Right lobe of liver (tissue), 6 donors: ENCODE measurements around the gene ARHGEF7. TPM values are rescaled to one million over a fixed set of nuclear protein-coding genes. Genes with fewer than 3 reads are reported as not detected.

Source experiments
- ATAC-seq, 4 donors: fragments of 200-7000 bp; cut with Tn5 transposase; one replicate each; pipeline ENCODE4 v1.9.1; 2020; ENCODE audit warnings: mild to moderate bottlenecking in 4 of 4, moderate library complexity in 4 of 4
- DNase-seq, 3 donors: peaks; one replicate each; pipeline ENCODE4 v3.0.0-alpha.2; 2020
- H3K27ac ChIP-seq, 3 donors: fragments of 200-600 bp; one replicate each; pipeline ENCODE4 v1.8.0; 2022
- H3K27me3 ChIP-seq, 2 donors: fragments of 200-600 bp; one replicate each; pipeline ENCODE4 v1.8.0; 2022
- H3K36me3 ChIP-seq, 4 donors: fragments of 200-600 bp; sonication (generic) in 1 of 4; one replicate each; pipeline versions ENCODE4 v1.5.1 to v1.8.0; 2017 to 2022; ENCODE audit warnings: control low read depth in 1 of 4
- H3K4me1 ChIP-seq, 4 donors: fragments of 200-600 bp; sonication (generic) in 1 of 4; one replicate each; pipeline versions ENCODE4 v1.5.1 to v1.8.0; 2017 to 2022; ENCODE audit warnings: control low read depth in 1 of 4
- H3K4me3 ChIP-seq, 3 donors: fragments of 200-600 bp; one replicate each; pipeline ENCODE4 v1.8.0; 2022
- H3K9me3 ChIP-seq, 4 donors: fragments of 200-600 bp; sonication (generic) in 1 of 4; one replicate each; pipeline versions ENCODE4 v1.5.1 to v1.8.0; 2017 to 2022; ENCODE audit warnings: control low read depth in 1 of 4
- CTCF ChIP-seq, 4 donors: fragments of 200-600 bp in 3 of 4; fragments of 450-650 bp in 1 of 4; IDR thresholded peaks; one replicate each; pipeline versions ENCODE4 v1.5.1 to v1.8.0; 2016 to 2022; ENCODE audit warnings: antibody characterized with exemption in 4 of 4, mild to moderate bottlenecking in 2 of 4
- POLR2A ChIP-seq: fragments of 450-650 bp; IDR thresholded peaks from one replicate; pipeline ENCODE4 v1.6.1; 2017; ENCODE audit warnings: antibody characterized with exemption, mild to moderate bottlenecking
- WGBS: methylation state at CpG from one replicate; pipeline ENCODE4 v1.1.6; 2018; ENCODE audit warnings: low coverage, low lambda C conversion rate; ENCODE audit not compliant: insufficient coverage; ENCODE audit errors: missing lambda C conversion rate; 5-methylcytosine and 5-hydroxymethylcytosine counted together
- intact Hi-C, 2 donors: fragments of 100-400 bp; cut with DNase I; formaldehyde crosslinking; loops; one replicate each; pipeline versions ENCODE4 v1.11.2 to v1.14.1; 2022
- total RNA-seq, 6 experiments: library from RNA; depleted of rRNA in 2 of 6; stranded (reverse); fragments of >200 nt in 2 of 6; fragmentation: NEBNext Ultra II Directional in 3 of 6; extraction: Animal tissue kit (Norgen Biotek cat#: 25700) in 3 of 6; gene quantifications; one replicate each; pipeline versions ENCODE4 v1.1.0 to v1.2.4, GENCODE V29; 2016 to 2023
- donor health status: DM: no; HTN: yes; CAD: no.
- donor health status: DM: no; HTN: no; CAD: no.
- donor health status: DM: no; HTN: no; CAD: no.
- donor health status: DM: no; HTN: yes; CAD: no.
- donor health status: DM: no; HTN: yes; CAD: no.

ARHGEF7 gene
- total RNA-seq, 6 experiments from 2014 or later = 22.0 to 40.1 (median 33.8) TPM

GRCh38 chr13:111131048-111131447 lies 15.9 kb downstream of the ARHGEF7 start:
- Histone ChIP-seq H3K4me1 (no peaks in the 10 kb centered on the region), H3K27ac (no peak overlapping the region), H3K36me3 (no peaks in the 10 kb centered on the region), H3K4me3 (no peak overlapping the region), H3K9me3 (peaks cover 0 to 2% (median 0%) of the 10 kb centered on the region in 4 donors), H3K27me3 (no peaks in the 10 kb centered on the region)
- WGBS = 91% methylated on average over 6 of the region's 10 CpGs
- DNase-seq (no peak), ATAC-seq (peak in 1 of 4 donors; percentile 18)
- intact Hi-C loops = no loop called here
- no peak for TF ChIP-seq POLR2A
- TF ChIP-seq CTCF (IDR thresholded peaks at IDR 0.05) = no peak

GRCh38 chr13:111131611-111132010 lies 16.5 kb downstream of the ARHGEF7 start:
- Histone ChIP-seq H3K27ac (no peak overlapping the region), H3K4me1 (no peaks in the 10 kb centered on the region), H3K4me3 (no peak overlapping the region), H3K36me3 (no peaks in the 10 kb centered on the region), H3K9me3 (peaks cover 0 to 2% (median 0%) of the 10 kb centered on the region in 4 donors), H3K27me3 (no peaks in the 10 kb centered on the region)
- 83% methylated on average over 4 of the region's 4 CpGs for WGBS
- peak in 1 of 4 donors; percentile 26 for ATAC-seq
- intact Hi-C loops = no loop called here
- no peak for DNase-seq
- TF ChIP-seq CTCF (IDR thresholded peaks at IDR 0.05) = no peak
- no peak for TF ChIP-seq POLR2A

GRCh38 chr13:111132948-111133347 lies 17.8 kb downstream of the ARHGEF7 start:
- Histone ChIP-seq H3K27me3 (no peaks in the 10 kb centered on the region), H3K4me1 (no peaks in the 10 kb centered on the region), H3K36me3 (no peaks in the 10 kb centered on the region), H3K27ac (no peak overlapping the region), H3K4me3 (no peak overlapping the region), H3K9me3 (no peaks in the 10 kb centered on the region)
- DNase-seq = no peak
- intact Hi-C loops = no loop called here
- 68% methylated on average over 7 of the region's 7 CpGs for WGBS
- no peak for ATAC-seq
- no peak for TF ChIP-seq POLR2A
- TF ChIP-seq CTCF (IDR thresholded peaks at IDR 0.05) = no peak

- no peak for TF ChIP-seq POLR2A
- no peak for TF ChIP-seq CTCF (IDR thresholded peaks at IDR 0.05)
- Histone ChIP-seq H3K27ac (no peak overlapping the region), H3K36me3 (no peaks in the 10 kb centered on the region), H3K4me3 (no peak overlapping the region), H3K9me3 (no peaks in the 10 kb centered on the region), H3K4me1 (no peaks in the 10 kb centered on the region), H3K27me3 (no peaks in the 10 kb centered on the region)
- DNase-seq (no peak), ATAC-seq (no peak)
- intact Hi-C loops = no loop called here
- 86% methylated on average over 1 of the region's 9 CpGs for WGBS
Observed at GRCh38 chr13:111139452-111139851, 24.3 kb downstream of the ARHGEF7 start.
